SK-N-SH (cell line): ENCODE data around the gene STT3B. TPM values are rescaled to one million over a fixed set of nuclear protein-coding genes. Genes with fewer than 3 reads are reported as not detected.

Source experiments
- CTCF ChIA-PET: fragments of 300-600, 350-600 bp; formaldehyde crosslinking; extraction: SDS; loops from one replicate; lab custom pipeline; 2021; lab: Yijun Ruan, JAX
- POLR2A ChIA-PET: fragments of 350-600 bp; sonication (Branson Sonifier 250); formaldehyde crosslinking; extraction: SDS; loops from one replicate; lab custom pipeline; 2020; ENCODE audit warnings: antibody characterized with exemption, inconsistent platforms; lab: Yijun Ruan, JAX
- DNase-seq: peaks from one replicate; pipeline ENCODE4 v3.0.0; 2012
- H2AFZ ChIP-seq: fragments of 200-600 bp; sonication (generic); 2 replicates; pipeline ENCODE4 v1.8.1; 2016; ENCODE audit warnings: antibody characterized with exemption, mild to moderate bottlenecking, low read depth
- H3F3A ChIP-seq: fragments of 200-600 bp; sonication (generic); replicated peaks from 2 replicates; pipeline ENCODE3; 2016; ENCODE audit warnings: antibody characterized with exemption, mild to moderate bottlenecking; ENCODE audit not compliant: insufficient read depth
- H3K27ac ChIP-seq, 2 experiments: fragments of 200-500 bp in 1 of 2; fragments of 200-600 bp in 1 of 2; sonication (Bioruptor generic) in 1 of 2; sonication (generic), shearing (Covaris generic) in 1 of 2; 2 replicates each; pipeline versions ENCODE4 v1.5.1 to v1.6.1; 2014 to 2016; ENCODE audit warnings: low read depth in 2 of 2, inconsistent platforms in 1 of 2, low read length in 1 of 2, mild to moderate bottlenecking in 1 of 2, mixed read lengths in 1 of 2
- H3K27me3 ChIP-seq: fragments of 200-600 bp; sonication (generic), shearing (Covaris generic); 2 replicates; pipeline ENCODE4 v1.6.1; 2016; ENCODE audit warnings: mixed run types; ENCODE audit not compliant: insufficient read depth
- H3K36me3 ChIP-seq, 2 experiments: fragments of 200-500 bp in 1 of 2; fragments of 200-600 bp in 1 of 2; sonication (Bioruptor generic) in 1 of 2; sonication (generic) in 1 of 2; replicated peaks in 1 of 2; 2 replicates each; pipeline versions ENCODE3 to v1.5.1; 2014 to 2016; ENCODE audit warnings: low read length in 1 of 2, mild to moderate bottlenecking in 1 of 2; ENCODE audit not compliant: insufficient read depth in 2 of 2, control insufficient read depth in 1 of 2
- H3K4me1 ChIP-seq, 2 experiments: fragments of 200-500 bp in 1 of 2; fragments of 200-600 bp in 1 of 2; sonication (Bioruptor generic) in 1 of 2; sonication (generic), shearing (Covaris generic) in 1 of 2; 2 replicates each; pipeline versions ENCODE4 v1.5.1 to v1.6.1; 2014 to 2016; ENCODE audit warnings: low read depth in 1 of 2, low read length in 1 of 2, mixed run types in 1 of 2; ENCODE audit not compliant: insufficient read depth in 2 of 2, control insufficient read depth in 1 of 2
- H3K4me2 ChIP-seq: fragments of 200-600 bp; sonication (generic), shearing (Covaris generic); 2 replicates; pipeline ENCODE4 v1.6.1; 2017; ENCODE audit warnings: mixed run types
- H3K4me3 ChIP-seq, 2 experiments: fragments of 200-500 bp in 1 of 2; fragments of 200-600 bp in 1 of 2; sonication (Bioruptor generic) in 1 of 2; sonication (generic), shearing (Covaris generic) in 1 of 2; 2 replicates each; pipeline versions ENCODE4 v1.5.1 to v1.8.1; 2014 to 2016; ENCODE audit warnings: low read depth in 2 of 2, inconsistent platforms in 1 of 2, low read length in 1 of 2, mild to moderate bottlenecking in 1 of 2, mixed read lengths in 1 of 2, moderate library complexity in 1 of 2
- H3K79me2 ChIP-seq: fragments of 200-600 bp; sonication (generic); 2 replicates; pipeline ENCODE4 v1.8.1; 2017; ENCODE audit warnings: mild to moderate bottlenecking; ENCODE audit not compliant: insufficient read depth
- H3K9ac ChIP-seq: fragments of 200-600 bp; sonication (generic); 2 replicates; pipeline ENCODE4 v1.6.1; 2017; ENCODE audit warnings: mixed run types
- H3K9me2 ChIP-seq: fragments of 200-600 bp; sonication (generic); 2 replicates; pipeline ENCODE4 v1.6.1; 2017; ENCODE audit warnings: mixed run types
- H3K9me3 ChIP-seq: fragments of 200-600 bp; sonication (generic); 2 replicates; pipeline ENCODE4 v1.6.1; 2017; ENCODE audit warnings: mixed run types, mild to moderate bottlenecking, moderate library complexity
- H4K20me1 ChIP-seq: fragments of 200-600 bp; sonication (generic); 2 replicates; pipeline ENCODE4 v1.6.1; 2017; ENCODE audit warnings: mild to moderate bottlenecking, mixed run types; ENCODE audit not compliant: insufficient read depth
- CHD2 ChIP-seq: fragments of 150-350 bp; IDR thresholded peaks from 2 replicates; pipeline ENCODE4 v1.6.1; 2018; ENCODE audit warnings: low read length; ENCODE audit not compliant: partially characterized antibody
- ELF1 ChIP-seq: IDR thresholded peaks from 2 replicates; pipeline ENCODE4 v1.4.0; 2012
- EP300 ChIP-seq, 2 experiments: IDR thresholded peaks; 2 replicates each; pipeline versions ENCODE4 v1.4.0 to v1.6.1; 2012; ENCODE audit warnings: borderline replicate concordance in 1 of 2, low read depth in 1 of 2, low read length in 1 of 2
- FOSL2 ChIP-seq: IDR thresholded peaks from 2 replicates; pipeline ENCODE4 v1.4.0; 2012; ENCODE audit warnings: low read depth, mild to moderate bottlenecking, moderate library complexity, borderline replicate concordance
- FOXJ3 ChIP-seq: sonication (generic); formaldehyde crosslinking; IDR thresholded peaks from 2 replicates; pipeline ENCODE4 v1.5.1; 2020; ENCODE audit warnings: mild to moderate bottlenecking, missing genetic modification reagents
- FOXM1 ChIP-seq: IDR thresholded peaks from 2 replicates; pipeline ENCODE4 v1.4.0; 2012; ENCODE audit warnings: low read depth, mild to moderate bottlenecking
- GATA2 ChIP-seq: sonication (generic); formaldehyde crosslinking; IDR thresholded peaks from 2 replicates; pipeline ENCODE4 v1.5.0; 2020; ENCODE audit warnings: mild to moderate bottlenecking, missing genetic modification reagents
- IRF3 ChIP-seq: fragments of 150-350 bp; IDR thresholded peaks from 2 replicates; pipeline ENCODE4 v1.6.1; 2016; ENCODE audit warnings: mild to moderate bottlenecking, low read depth, low read length
- MAX ChIP-seq: IDR thresholded peaks from 2 replicates; pipeline ENCODE4 v1.4.0; 2012; ENCODE audit warnings: low read depth
- MXI1 ChIP-seq: IDR thresholded peaks from 2 replicates; pipeline ENCODE4 v1.6.1; 2012; ENCODE audit warnings: mild to moderate bottlenecking, low read depth, low read length, improper control_type of control experiment
- NFIC ChIP-seq: IDR thresholded peaks from 2 replicates; pipeline ENCODE4 v1.4.0; 2012; ENCODE audit warnings: borderline replicate concordance
- NRF1 ChIP-seq: IDR thresholded peaks from 2 replicates; pipeline ENCODE4 v1.6.1; 2012; ENCODE audit warnings: low read depth, mild to moderate bottlenecking, low read length
- PBX3 ChIP-seq: IDR thresholded peaks from 2 replicates; pipeline ENCODE4; 2012
- RCOR1 ChIP-seq: fragments of 150-350 bp; IDR thresholded peaks from 2 replicates; pipeline ENCODE4 v1.6.1; 2017; ENCODE audit warnings: antibody characterized with exemption, low read length
- RXRA ChIP-seq: IDR thresholded peaks from 2 replicates; pipeline ENCODE4 v1.4.0; 2012; ENCODE audit warnings: low read depth, mild to moderate bottlenecking, borderline replicate concordance
- SMC3 ChIP-seq: IDR thresholded peaks from 2 replicates; pipeline ENCODE4 v1.6.1; 2012; ENCODE audit warnings: low read depth, low read length, improper control_type of control experiment
- TAF1 ChIP-seq: IDR thresholded peaks from 2 replicates; pipeline ENCODE4 v1.6.1; 2012; ENCODE audit warnings: low read depth, mild to moderate bottlenecking, low read length, moderate library complexity, borderline replicate concordance
- TCF12 ChIP-seq: IDR thresholded peaks from 2 replicates; pipeline ENCODE4 v1.4.0; 2012
- USF2 ChIP-seq: fragments of 150-350 bp; IDR thresholded peaks from 2 replicates; pipeline ENCODE4 v1.6.1; 2017; ENCODE audit warnings: antibody characterized with exemption, low read length, low read depth, borderline replicate concordance
- YY1 ChIP-seq: IDR thresholded peaks from 2 replicates; pipeline ENCODE4 v1.4.0; 2012; ENCODE audit warnings: low read depth, mild to moderate bottlenecking
- ZBTB33 ChIP-seq: IDR thresholded peaks from 2 replicates; pipeline ENCODE4 v1.4.0; 2012; ENCODE audit warnings: low read depth, borderline replicate concordance
- WGBS: methylation state at CpG from one replicate; pipeline ENCODE4 v1.1.6; 2017; ENCODE audit warnings: low lambda C conversion rate; 5-methylcytosine and 5-hydroxymethylcytosine counted together
- polyA plus RNA-seq, 3 experiments: library from polyadenylated mRNA; depleted of rRNA; stranded (reverse); fragments of >200 nt; gene quantifications; 2 replicates each; pipeline ENCODE4 v1.2.3, GENCODE V29; 2012

STT3B gene
- polyA plus RNA-seq, 1 of the 3 experiments (the other 2 are of a cell fraction), result 27.9 TPM

- Histone ChIP-seq H3K4me3 (no peak overlapping the region), H3K9me2 (no peaks in the 10 kb centered on the region), H4K20me1 (no peaks in the 10 kb centered on the region), H3K27ac (no peak overlapping the region), H3K9me3 (peaks cover 39% of the 10 kb centered on the region; the same call in 1 of the 2 replicates), H3K9ac (no peak overlapping the region), H2AFZ (no peak overlapping the region), H3K27me3 (no peaks in the 10 kb centered on the region), H3K4me2 (no peak overlapping the region), H3K4me1 (no peaks in the 10 kb centered on the region)
- CTCF ChIA-PET, result no interaction called here
- POLR2A ChIA-PET, result no interaction called here
- DNase-seq, result no peak
- TF ChIP-seq ELF1, result no peak
- TF ChIP-seq RCOR1, result no peak
- no peak for TF ChIP-seq FOSL2
- no peak for TF ChIP-seq NRF1
- TF ChIP-seq FOXJ3 (CRISPR knock-in tag), result no peak
- no peak for TF ChIP-seq GATA2 (CRISPR knock-in tag)
- TF ChIP-seq IRF3, result no peak
- TF ChIP-seq ZBTB33, result no peak
- TF ChIP-seq USF2, result no peak
- TF ChIP-seq TCF12, result no peak
- no peak for TF ChIP-seq FOXM1
- TF ChIP-seq NFIC, result no peak
- TF ChIP-seq, all 33 proteins: peak for 0
- no peaks in the 10 kb centered on the region for H3K79me2 ChIP-seq
- peaks cover 2 to 9% of the 10 kb centered on the region in 2 experiments for H3K36me3 ChIP-seq
- no peaks in the 10 kb centered on the region for H3F3A ChIP-seq
Measured at GRCh38 chr3:31652296-31652695, 119.6 kb downstream of the STT3B start.

- H3K4me1 ChIP-seq, result no peaks in the 10 kb centered on the region
- H3K9me3 ChIP-seq, result peaks cover 39% of the 10 kb centered on the region; the same call in 1 of the 2 replicates
- no peaks in the 10 kb centered on the region for H4K20me1 ChIP-seq
- H3K9ac ChIP-seq, result no peak overlapping the region
- no peaks in the 10 kb centered on the region for H3F3A ChIP-seq
- no peak overlapping the region for H3K27ac ChIP-seq
- DNase-seq, result no peak
- no peak overlapping the region for H2AFZ ChIP-seq
- H3K36me3 ChIP-seq, result no peaks in the 10 kb centered on the region
- no peaks in the 10 kb centered on the region for H3K27me3 ChIP-seq
- no peaks in the 10 kb centered on the region for H3K9me2 ChIP-seq
- CTCF ChIA-PET, result no interaction called here
- H3K4me2 ChIP-seq, result no peak overlapping the region
- no peak overlapping the region for H3K4me3 ChIP-seq
- 39% methylated on average over 1 of the region's 1 CpG for WGBS
- POLR2A ChIA-PET, result no interaction called here
- no peaks in the 10 kb centered on the region for H3K79me2 ChIP-seq
- TF ChIP-seq NFIC (no peak), YY1 (no peak), EP300 (IDR thresholded peaks at IDR 0.05; ENCODE audit: borderline replicate concordance in 1 of 2, low read depth in 1 of 2, low read length in 1 of 2) (no peak), TCF12 (no peak), PBX3 (no peak), NRF1 (no peak), TAF1 (no peak), IRF3 (no peak), SMC3 (no peak), CHD2 (no peak), USF2 (no peak), MXI1 (no peak), RXRA (no peak), FOXJ3 (CRISPR knock-in tag) (no peak), MAX (no peak), ELF1 (no peak)
Measured at GRCh38 chr3:31653464-31653863, 120.7 kb downstream of the STT3B start.
